Left lung (tissue), 10 donors: ENCODE measurements around the gene SPIRE1. TPM values are rescaled to one million over a fixed set of nuclear protein-coding genes. Genes with fewer than 3 reads are reported as not detected.
"Not testable (repeated sequence)": the region's sequence is repeated elsewhere in the genome, so short reads cannot be mapped to it uniquely, and the experiment has no call there.

Experiments used
- ATAC-seq: fragments of 200-7000 bp; cut with Tn5 transposase; one replicate; pipeline ENCODE4 v1.9.1; 2020; ENCODE audit warnings: moderate library complexity
- DNase-seq, 4 donors: peaks; one replicate each; pipeline ENCODE4 v3.0.0-alpha.2; 2013 to 2020
- H3K27ac ChIP-seq, 2 donors: fragments of 200-600 bp; sonication (generic) in 1 of 2; one replicate each; pipeline versions ENCODE4 v1.5.0 to v1.8.0; 2020 to 2021
- H3K27me3 ChIP-seq, 2 donors: fragments of 200-600 bp; sonication (generic) in 1 of 2; one replicate each; pipeline versions ENCODE4 v1.5.0 to v1.8.0; 2020 to 2021
- H3K36me3 ChIP-seq, 2 donors: fragments of 200-600 bp; sonication (generic) in 1 of 2; one replicate each; pipeline versions ENCODE4 v1.5.0 to v1.8.0; 2020 to 2021
- H3K4me1 ChIP-seq, 2 donors: fragments of 200-600 bp; one replicate each; pipeline ENCODE4 v1.8.0; 2021
- H3K4me3 ChIP-seq, 2 donors: fragments of 200-600 bp; sonication (generic) in 1 of 2; one replicate each; pipeline versions ENCODE4 v1.5.0 to v1.8.0; 2020 to 2021; ENCODE audit warnings: mild to moderate bottlenecking in 1 of 2
- H3K9me3 ChIP-seq, 2 donors: fragments of 200-600 bp; sonication (generic) in 1 of 2; one replicate each; pipeline versions ENCODE4 v1.5.0 to v1.8.0; 2020 to 2021
- intact Hi-C, 2 donors: fragments of 100-400 bp; cut with DNase I; formaldehyde crosslinking; loops; one replicate each; pipeline versions ENCODE4 v1.11.2 to v1.14.2; 2022
- polyA plus RNA-seq, 6 donors: library from polyadenylated mRNA; unstranded; fragments of 120-200 nt; gene quantifications; one replicate each; pipeline ENCODE4 v1.2.1, GENCODE V29; 2013; ENCODE audit not compliant: insufficient read length in 6 of 6
- total RNA-seq, 2 donors: library from RNA; stranded (reverse); fragmentation: NEBNext Ultra II Directional; extraction: Animal tissue kit (Norgen Biotek cat#: 25700); gene quantifications; one replicate each; pipeline ENCODE4 v1.2.1, GENCODE V29; 2021
- TF ChIP-seq, protein P1 (sequence below), 2 donors: fragments of 200-600 bp; sonication (generic) in 1 of 2; IDR thresholded peaks; one replicate each; pipeline versions ENCODE4 v1.5.0 to v1.8.0; 2021; ENCODE audit warnings: antibody characterized with exemption in 2 of 2
- donor health status: DM: no; HTN: yes; CAD: no.
- donor health status: DM: no; HTN: no; CAD: no.

SPIRE1 gene
- total and polyA plus RNA-seq, 8 donors: 12.1 to 50.4 (median 15.7) TPM

DNA sequence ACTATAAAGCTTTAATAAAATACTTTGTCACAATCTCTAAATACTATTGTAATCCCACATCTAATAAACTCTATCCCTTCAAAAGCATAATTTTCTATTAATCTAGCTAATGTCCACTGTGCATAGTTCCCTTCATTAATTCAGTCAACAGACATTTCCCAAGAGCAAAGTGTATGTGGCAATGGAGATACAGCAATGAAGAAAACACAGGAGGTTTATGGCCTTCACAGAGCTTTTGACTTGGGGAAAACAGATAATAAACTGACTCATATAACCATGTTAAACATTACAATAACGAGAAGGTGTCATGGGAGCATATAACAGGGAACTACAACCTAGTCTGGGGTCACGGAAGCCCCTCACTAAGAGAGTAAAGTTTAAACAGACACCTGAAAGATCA, 86.3 kb downstream of the SPIRE1 start:
- TF ChIP-seq, protein P1, sequence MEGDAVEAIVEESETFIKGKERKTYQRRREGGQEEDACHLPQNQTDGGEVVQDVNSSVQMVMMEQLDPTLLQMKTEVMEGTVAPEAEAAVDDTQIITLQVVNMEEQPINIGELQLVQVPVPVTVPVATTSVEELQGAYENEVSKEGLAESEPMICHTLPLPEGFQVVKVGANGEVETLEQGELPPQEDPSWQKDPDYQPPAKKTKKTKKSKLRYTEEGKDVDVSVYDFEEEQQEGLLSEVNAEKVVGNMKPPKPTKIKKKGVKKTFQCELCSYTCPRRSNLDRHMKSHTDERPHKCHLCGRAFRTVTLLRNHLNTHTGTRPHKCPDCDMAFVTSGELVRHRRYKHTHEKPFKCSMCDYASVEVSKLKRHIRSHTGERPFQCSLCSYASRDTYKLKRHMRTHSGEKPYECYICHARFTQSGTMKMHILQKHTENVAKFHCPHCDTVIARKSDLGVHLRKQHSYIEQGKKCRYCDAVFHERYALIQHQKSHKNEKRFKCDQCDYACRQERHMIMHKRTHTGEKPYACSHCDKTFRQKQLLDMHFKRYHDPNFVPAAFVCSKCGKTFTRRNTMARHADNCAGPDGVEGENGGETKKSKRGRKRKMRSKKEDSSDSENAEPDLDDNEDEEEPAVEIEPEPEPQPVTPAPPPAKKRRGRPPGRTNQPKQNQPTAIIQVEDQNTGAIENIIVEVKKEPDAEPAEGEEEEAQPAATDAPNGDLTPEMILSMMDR (IDR thresholded peaks at IDR 0.05): no peak
- Histone ChIP-seq H3K36me3 (no peaks in the 10 kb centered on the region), H3K27ac (no peak overlapping the region), H3K27me3 (no peaks in the 10 kb centered on the region), H3K9me3 (no peaks in the 10 kb centered on the region), H3K4me1 (no peaks in the 10 kb centered on the region), H3K4me3 (no peak overlapping the region)
- ATAC-seq (no peak), DNase-seq (no peak)
- intact Hi-C loops: no loop called here

DNA sequence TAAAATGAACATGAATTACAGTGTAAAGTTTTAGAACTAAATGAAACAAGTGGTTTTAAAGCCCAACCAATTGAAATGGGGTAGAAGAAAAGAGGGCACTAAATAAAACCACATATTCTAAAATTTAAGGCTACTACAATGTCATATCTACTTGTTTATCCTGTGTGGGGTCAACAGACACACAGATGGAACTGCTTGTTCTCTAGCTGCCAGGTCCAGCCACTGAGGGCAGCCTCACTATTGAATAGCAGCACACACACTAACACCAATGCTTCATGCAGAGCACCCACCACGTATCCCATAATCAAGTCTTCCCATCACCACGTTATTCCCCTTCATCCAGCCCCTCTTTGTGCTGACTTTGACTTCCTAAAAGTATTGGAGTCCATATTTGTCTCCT, 88.1 kb downstream of the SPIRE1 start:
- Histone ChIP-seq H3K36me3 (no peaks in the 10 kb centered on the region), H3K4me3 (no peak overlapping the region), H3K27me3 (no peaks in the 10 kb centered on the region), H3K27ac (no peak overlapping the region), H3K9me3 (peaks cover 0 to 4% of the 10 kb centered on the region in 2 donors), H3K4me1 (no peaks in the 10 kb centered on the region)
- TF ChIP-seq, protein P1 (IDR thresholded peaks at IDR 0.05): no peak
- DNase-seq (no peak), ATAC-seq (no peak)
- intact Hi-C loops: no loop called here

DNA sequence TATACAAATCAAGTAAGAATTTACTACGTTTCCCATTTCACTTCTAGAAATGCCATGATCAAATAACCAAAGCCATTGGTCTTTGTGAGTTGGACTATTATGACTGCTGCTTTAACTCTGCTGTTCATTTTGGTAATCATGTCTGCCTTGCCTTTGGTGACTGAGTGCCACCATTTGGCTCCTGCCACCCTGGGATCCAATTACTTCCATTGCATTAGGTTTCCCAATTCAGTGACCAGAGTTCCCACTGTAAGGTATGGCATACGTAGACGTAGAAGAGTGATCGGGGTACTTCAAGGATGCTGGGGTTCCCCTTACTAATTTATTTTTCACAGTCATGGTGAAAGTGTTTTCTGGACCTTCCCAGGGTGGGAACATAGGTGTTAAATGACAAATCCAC, 90.1 kb downstream of the SPIRE1 start:
- Histone ChIP-seq H3K4me1 (no peaks in the 10 kb centered on the region), H3K27me3 (no peaks in the 10 kb centered on the region), H3K36me3 (no peaks in the 10 kb centered on the region), H3K9me3 (peaks cover 0 to 4% of the 10 kb centered on the region in 2 donors), H3K4me3 (no peak overlapping the region), H3K27ac (no peak overlapping the region)
- TF ChIP-seq, protein P1 (IDR thresholded peaks at IDR 0.05): no peak
- intact Hi-C loops: no loop called here
- DNase-seq (no peak), ATAC-seq (no peak)

DNA sequence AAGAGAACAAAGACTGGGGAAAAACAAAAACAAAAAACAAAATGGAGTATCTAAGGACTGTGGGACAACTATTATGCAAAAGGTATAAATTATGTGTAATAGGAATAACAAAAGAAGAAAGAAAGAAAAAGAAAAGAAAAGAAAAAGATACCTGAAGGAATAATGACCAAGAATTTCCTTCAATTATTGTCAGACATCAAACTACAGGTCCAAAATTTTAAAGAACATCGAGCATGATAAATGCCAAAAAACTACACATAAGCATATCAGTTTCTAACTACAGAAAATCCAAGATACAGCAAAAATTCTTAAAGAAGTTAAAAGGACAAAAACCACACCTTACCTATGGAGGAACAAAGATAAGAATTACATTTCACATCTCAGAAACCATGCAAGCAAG, 93.0 kb downstream of the SPIRE1 start:
- TF ChIP-seq, protein P1 (IDR thresholded peaks at IDR 0.05): no peak
- intact Hi-C loops: no loop called here

DNA sequence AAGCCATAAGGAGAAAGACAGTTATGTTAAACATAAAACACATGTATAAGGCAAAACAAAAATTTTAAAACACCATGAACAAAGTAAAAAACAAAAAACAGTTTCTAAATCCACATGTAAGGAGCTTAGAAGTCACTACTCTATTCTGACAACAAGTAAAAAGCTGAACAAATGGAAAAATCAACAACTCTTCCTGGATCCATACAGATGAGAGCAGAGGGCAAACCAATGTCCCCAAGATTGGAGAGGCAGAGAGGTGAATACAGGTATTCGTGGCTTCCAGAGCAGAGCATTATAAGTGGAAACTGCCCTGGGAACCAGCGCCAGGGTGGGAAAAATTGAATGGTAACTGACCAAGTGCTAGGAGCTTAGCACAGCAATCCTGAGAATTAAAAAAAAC, 93.5 kb downstream of the SPIRE1 start:
- peaks cover 0 to 5% of the 10 kb centered on the region in 2 donors for H3K9me3 ChIP-seq
- H3K4me1 ChIP-seq: no peaks in the 10 kb centered on the region
- ATAC-seq (no peak), DNase-seq (no peak)
- H3K36me3 ChIP-seq: no peaks in the 10 kb centered on the region
- TF ChIP-seq, protein P1 (IDR thresholded peaks at IDR 0.05): no peak
- no peak overlapping the region for H3K4me3 ChIP-seq
- no peak overlapping the region for H3K27ac ChIP-seq
- no peaks in the 10 kb centered on the region for H3K27me3 ChIP-seq
- intact Hi-C loops: no loop called here

More for the DNA sequence above, 93.0 kb downstream of the SPIRE1 start:
- H3K9me3 ChIP-seq: peaks cover 0 to 4% of the 10 kb centered on the region in 2 donors
- no peaks in the 10 kb centered on the region for H3K36me3 ChIP-seq
- no peaks in the 10 kb centered on the region for H3K4me1 ChIP-seq
- no peaks in the 10 kb centered on the region for H3K27me3 ChIP-seq
- no peak for ATAC-seq
- DNase-seq: no peak
- H3K4me3 ChIP-seq: no peak overlapping the region
- no peak overlapping the region for H3K27ac ChIP-seq

DNA sequence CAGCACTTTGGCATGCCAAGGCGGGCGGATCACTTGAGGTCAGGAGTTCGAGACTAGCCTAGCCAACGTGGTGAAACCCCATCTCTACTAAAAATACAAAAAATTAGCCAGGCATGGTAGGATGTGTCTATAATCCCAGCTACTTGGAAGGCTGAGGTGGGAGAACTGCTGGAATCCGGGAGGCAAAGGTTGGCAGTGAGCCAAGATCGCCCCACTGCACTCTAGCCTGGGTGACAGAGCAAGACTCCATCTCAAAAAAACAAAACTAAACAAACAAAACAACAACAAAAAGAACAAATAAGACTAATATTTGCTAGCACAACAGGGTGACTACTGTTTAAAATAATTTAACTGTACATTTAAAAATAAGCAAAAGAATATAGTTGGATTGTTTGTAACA, 97.3 kb downstream of the SPIRE1 start:
- H3K9me3 ChIP-seq: peaks cover 0 to 29% of the 10 kb centered on the region in 2 donors
- H3K27me3 ChIP-seq, DNase-seq, H3K27ac ChIP-seq, intact Hi-C loops, H3K36me3 ChIP-seq, ATAC-seq, H3K4me1 ChIP-seq, H3K4me3 ChIP-seq: not testable (repeated sequence)
